Endometrium (tissue), 2 donors: ENCODE results near the gene KIAA0513.
"Not testable (repeated sequence)": the region's sequence is repeated elsewhere in the genome, so short reads cannot be mapped to it uniquely, and the experiment has no call there.

ENCODE experiments used
- FAIRE-seq: peaks from 2 replicates; lab custom pipeline; 2012; peaks lifted over from hg19 to GRCh38; lab: Jason Lieb, UNC
- donor health status: control.
- donor health status: control.

The KIAA0513 gene

DNA sequence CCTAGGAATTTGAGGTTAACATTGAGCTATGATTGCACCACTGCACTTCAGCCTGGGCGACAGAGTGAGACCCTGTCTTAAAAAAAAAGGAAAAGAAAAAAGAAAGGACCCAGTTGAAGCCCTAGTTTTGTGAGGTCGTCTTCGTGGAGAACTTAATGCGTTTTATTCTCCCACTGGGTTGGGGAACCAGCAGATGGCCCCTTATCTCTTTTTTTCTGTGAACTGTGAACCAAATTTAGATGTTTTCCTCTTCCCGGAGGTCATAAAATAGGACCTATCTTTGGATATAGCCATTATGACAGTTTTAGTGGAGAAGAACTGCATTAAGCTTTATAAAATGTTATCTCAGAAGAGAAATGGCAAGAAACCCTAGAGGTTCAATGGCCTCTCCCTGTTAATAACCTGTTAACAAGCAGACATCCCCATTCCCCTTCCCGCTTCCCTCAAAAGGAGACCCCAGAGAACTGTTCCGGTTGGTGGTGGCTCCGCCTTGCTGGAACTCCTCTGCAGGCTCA is 23.5 kb downstream of the KIAA0513 start:
- no peak for FAIRE-seq

DNA sequence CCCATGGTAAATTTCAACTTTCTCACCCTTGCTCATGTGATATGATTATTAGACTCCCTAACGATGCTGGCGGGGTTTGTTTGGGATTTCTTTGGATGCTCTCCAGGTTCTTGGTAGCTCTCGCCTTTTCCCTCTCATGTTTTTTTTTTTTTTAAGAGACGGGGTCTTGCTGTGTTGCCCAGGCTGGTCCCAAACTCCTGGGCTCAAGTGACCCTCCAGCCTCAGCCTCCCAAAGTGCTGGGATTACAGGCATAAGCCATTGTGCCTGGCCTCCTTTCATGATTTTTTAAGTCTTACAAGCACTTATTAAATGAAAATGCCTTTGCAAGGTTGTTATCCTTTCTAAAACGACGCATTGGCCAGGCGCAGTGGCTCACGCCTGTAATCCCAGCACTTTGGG is 24.1 kb downstream of the KIAA0513 start:
- no peak for FAIRE-seq

DNA sequence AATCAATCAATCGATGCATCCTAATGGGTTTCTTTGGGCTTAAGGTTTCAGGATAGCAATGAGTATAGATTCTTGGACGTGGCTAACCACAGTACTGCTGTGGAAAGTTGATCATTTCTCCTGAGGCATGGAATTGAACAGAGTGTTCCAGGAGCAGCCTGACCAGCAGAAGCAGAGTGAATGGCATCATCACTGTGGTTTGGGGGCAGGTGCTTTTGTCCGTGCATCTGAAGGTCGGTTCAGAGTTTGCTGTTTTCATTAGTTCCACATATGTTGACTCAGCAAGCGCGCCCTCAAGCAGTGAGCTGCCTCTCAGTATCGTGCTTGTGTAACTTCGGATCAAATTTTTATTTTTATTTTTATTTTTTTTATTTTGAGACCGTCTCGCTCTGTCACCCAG is 24.9 kb downstream of the KIAA0513 start:
- FAIRE-seq, result no peak

DNA sequence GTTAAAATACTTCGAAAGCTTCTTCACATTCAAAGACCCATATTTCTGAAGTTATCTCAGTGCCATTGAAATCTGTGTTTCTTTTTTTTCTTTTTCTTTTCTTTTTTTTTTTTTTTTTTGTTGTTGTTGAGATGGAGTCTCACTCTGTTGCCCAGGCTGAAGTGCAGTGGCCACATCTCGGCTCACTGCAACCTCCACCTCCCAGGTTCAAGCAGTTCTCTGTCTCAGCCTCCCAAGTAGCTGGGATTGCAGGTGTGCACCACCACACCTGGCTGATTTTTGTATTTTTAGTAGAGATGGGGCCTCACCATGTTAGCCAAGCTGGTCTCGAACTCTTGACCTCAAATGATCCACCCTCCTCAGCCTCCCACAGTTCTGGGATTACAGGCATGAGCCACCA is 26.7 kb downstream of the KIAA0513 start:
- FAIRE-seq, result not testable (repeated sequence)

DNA sequence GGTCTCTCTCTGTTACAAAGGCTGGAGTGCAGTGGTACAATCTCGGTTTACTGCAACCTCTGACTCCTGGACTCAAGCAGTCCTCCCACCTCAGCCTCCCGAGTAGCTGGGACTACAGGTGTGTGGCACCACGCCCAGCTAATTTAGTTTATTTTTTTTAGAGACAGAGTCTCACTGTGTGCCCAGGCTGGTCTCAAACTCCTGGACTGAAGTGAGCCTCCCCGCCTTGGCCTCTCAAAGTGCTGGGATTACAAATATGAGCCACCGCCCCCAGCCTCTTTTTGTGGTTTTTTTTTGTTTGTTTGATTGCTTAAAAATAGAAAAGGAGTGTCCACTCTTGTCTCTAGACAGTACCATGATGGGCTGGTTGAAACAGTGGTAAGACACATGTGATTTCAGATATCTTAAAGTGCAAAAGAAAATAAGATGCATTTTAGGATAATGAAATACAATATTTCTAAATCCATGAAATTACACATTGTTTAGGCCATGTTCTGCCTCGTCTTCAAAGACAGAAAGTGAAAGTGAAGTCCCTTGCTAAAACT is 27.4 kb downstream of the KIAA0513 start:
- FAIRE-seq, result no peak

DNA sequence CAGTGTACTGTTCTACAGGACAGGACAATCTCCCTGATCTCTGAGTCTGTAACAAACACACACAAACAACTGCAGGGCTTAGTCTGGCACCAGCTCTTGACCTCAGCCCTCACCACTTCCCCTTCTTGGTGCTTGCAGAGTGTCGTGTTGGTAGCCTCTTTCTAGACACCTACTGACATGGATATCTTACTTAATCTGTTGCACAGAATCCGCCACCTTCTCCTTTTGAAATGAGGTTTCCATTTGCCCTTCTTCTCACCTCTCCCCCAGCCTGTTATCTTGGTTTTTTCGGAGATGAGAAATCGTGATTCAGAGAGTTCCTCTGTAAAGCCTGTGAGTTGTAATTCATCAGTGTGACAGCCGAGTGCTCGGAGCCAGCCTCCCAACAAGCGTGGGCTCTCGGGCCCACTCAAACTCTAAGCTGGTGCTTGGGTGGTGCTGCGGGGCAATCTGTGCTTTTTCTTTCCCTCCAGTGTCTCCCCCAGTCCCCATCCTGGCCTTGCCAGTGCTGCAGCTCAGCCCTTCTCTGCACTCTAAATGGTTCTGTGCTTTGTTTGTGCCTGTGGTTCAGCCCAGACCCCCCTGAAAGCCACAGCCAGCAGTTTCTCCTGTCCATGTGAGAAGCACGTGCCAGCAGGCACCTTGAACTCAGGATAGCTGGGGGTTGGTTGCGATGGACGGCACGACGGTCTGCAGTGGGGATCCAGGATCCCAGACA is 28.1 kb downstream of the KIAA0513 start:
- no peak for FAIRE-seq

DNA sequence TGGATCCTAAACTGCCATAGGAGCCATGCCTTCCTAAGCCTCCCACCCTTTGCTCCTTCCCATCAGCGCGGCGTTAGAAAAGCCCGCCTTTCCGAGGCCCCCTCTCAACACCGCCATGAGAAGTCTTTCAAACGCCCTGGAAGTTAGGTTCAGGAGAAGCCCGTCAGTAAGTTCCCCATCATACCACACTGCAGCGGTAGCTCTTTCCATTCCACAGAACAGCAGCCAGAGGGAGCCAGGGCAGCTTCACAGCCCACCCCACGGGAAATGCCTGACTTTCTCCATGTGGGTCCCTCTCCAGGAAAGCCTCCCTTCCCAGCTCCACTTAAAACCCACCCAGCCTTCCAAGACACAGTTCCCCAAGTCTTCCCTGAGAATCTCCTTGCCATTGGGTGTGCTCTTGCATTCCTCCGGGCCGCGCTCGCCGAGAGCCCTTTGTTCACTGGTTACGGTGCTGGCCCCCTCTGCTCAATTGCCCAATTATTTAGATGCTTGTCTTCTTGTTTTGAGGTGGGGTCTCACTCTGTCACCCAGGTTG is 28.7 kb downstream of the KIAA0513 start:
- FAIRE-seq, result no peak

DNA sequence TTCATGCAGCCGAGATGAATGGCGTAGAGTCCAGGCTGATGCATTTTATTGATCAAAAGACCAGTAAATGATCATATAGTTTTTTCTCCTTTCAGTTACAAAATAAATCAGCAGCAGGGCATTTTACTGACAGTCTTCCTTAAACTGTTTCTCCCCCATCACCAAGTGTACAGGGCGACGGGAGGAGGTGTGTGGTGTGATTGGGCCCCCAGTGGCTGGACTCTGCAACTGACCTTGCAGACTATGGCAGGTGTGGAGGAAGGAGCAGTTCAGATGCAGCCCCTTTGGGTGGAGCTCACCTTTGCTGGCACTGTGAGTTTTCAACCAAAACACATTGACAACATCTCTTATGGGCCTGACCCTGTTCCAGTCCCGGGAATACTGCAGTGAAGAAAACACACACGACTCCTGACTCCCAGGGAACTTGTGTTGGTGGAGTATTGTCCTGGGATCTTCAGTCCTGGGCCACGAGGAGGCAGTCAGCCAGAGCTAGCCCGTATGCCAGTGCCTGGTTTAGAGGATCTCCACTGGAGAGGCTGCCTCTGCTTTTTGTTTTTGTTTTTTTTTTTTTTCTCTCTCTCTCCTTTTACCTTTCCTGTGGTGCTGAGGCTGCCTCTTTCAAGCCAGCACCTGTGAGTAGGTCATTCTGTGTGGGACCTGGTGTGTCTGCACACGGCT is 29.8 kb downstream of the KIAA0513 start:
- no peak for FAIRE-seq

DNA sequence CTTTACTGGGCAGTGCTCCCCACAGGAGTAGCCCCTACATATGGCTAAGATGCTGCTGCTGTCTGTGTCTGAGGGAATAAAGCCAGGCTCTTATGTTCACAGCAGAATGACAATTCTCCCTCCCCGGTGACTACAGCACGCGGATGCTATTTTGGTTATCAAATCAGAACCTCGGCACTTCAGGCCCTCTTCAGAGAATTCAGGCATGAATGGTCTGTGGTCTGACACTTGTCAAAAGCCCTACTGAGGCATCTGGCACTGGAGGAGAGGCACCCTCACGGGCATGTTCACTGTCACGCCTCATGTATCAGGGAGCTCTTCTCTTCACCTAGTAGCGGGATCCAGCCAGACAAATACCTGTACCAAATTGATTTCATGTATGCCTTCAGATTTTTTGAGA is 30.4 kb downstream of the KIAA0513 start:
- no peak for FAIRE-seq

DNA sequence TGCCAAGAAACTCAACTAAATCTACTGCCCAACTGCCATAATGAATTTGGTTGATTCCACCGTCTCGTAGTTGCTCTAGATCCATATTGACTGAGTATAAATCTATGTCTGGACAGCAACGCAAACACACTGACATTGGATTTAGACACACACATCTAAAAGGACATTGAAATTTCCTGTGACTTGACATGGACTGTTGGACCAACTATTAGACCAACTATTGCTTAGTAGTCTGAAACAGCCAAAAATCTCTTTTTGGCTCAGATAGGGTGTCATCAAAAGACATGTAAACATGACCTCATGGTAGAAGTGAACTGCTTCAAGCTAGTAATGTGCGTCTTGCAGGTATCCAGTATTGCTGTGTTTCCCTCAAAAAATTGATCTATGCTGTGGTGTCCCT is 31.3 kb downstream of the KIAA0513 start:
- FAIRE-seq, result no peak

DNA sequence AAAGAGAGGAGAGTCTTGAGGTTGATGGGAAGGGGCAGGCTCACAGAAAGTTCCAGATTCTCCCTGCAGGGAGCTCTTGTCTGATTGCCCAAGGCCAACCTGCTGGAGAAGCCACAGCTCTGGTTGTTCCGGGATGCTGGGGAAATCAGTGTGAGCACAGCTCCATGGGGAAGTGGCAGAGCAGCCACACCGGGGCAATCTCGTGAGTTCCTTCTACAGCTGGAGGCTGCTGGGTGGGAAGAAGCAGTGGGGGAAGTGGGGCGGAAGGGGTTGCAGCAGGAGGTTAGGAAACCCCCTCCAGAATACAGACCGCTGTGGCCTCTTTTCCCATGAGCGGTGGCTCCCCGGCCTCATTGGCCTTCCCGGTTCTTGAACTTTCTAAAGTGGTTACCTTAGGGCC is 34.0 kb downstream of the KIAA0513 start:
- no peak for FAIRE-seq

DNA sequence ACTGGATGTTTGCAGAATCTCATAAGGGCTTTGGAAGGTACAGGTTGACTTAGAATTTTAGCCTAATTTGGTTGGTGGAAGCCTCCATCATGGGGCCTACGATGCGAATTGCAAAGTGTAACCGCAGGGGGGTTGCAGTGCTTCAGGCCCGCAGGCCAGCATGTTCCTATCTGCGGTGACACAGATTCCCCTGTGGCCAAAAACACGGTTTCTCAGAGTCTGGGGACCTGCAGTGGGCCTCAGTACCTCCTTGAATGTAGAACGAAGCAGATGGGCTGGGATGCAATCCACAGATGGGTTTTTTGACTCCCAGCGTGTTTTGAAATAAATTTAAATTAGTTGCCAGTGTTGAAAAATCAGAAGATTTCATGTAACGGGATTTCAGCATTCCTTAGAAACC is 34.7 kb downstream of the KIAA0513 start:
- FAIRE-seq, result no peak

DNA sequence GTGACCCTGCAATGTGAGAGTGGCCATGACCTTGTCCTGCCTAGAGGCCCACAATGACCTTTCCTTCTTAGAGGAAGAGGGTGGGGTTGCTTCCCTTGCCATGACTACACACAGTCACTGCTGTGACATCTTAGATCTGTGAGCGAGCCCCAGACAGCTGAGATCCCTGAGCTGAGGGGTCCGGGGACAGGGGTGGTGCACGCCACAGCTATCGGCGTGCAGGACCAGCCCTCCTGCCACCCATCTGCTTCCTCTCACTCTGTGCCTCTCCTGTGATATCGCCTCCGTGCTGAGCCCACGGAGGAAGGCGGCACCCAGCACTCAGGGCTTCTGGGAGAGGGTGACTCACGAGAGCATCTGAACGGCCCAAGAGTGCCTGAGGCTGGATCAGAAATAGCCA is 35.2 kb downstream of the KIAA0513 start:
- no peak for FAIRE-seq

DNA sequence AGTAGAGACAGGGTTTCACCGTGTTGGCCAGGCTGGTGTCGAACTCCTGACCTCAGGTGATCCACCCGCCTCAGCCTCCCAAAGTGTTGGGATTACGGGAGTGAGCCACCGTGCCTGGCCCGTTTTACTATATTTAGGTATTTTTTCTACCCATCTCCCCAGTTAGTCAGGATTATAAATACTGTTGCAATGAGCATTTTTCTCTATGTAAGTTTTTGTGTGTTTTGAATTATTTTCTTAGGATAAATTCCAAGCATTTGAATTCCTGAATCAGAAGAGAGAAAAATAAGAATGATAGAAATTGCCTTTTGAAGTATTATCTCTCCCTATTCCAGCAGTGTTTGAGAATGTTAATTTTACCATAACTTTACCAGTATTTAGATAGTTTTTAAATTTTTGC is 36.6 kb downstream of the KIAA0513 start:
- no peak for FAIRE-seq

DNA sequence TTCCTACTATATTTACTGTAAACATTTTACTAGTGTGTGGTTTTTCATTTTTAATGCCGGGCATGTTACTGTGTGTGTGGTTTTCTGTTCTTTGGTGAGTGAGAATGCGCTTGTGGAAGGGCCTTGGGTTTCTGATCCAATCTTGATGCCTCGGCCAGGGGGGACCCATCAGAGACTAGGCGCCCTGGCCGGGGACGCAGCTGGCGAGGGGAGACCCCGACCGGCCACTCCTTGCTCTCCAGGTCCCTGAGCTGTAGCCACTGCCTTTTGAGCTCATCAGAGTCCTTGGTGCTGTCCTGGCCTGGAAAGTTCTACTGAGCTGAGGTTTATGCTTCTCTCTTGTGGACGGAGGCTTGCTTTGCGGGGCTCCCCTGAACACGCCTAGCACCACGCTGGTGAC is 37.5 kb downstream of the KIAA0513 start:
- FAIRE-seq, result no peak

DNA sequence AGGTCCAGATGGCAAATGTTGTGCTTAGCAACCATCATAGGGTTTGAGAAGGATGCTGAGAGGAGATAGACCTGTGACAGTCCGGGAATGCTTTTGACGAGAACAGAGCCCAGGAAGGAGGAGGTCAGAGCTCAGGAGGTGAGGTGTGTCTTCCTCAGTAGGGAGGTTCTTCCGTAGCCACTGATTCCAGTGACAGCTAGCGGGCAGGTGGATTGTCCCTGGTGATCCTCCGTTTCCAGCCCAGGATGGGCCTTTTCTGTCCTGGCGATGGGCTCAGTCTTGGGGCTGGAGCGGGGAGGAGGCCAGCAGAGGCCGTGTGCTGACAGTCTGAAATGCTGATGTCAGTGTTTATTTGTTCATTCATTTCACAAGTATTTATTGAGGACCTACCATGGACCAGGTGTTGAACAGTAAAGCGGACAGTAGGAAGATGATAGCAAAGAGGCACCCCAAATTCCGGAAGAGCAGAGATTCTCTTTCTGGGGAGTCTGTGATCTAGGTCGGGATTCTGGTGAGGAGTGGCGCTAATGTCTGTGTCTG is 38.8 kb downstream of the KIAA0513 start:
- no peak for FAIRE-seq

DNA sequence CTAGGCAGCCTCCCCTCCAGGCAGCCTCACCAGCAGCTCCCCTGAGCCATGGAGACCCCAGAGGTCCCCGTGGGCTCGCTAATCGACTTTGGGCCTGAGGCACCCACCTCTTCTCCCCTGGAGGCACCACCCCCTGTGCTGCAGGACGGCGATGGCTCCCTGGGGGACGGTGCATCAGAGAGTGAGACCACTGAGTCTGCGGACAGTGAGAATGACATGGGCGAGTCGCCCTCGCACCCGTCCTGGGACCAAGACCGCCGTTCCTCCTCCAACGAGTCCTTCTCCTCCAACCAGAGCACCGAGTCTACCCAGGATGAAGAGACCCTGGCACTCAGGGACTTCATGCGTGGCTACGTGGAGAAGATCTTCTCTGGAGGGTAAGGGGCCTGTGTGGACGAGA is 39.4 kb downstream of the KIAA0513 start:
- FAIRE-seq, result no peak

DNA sequence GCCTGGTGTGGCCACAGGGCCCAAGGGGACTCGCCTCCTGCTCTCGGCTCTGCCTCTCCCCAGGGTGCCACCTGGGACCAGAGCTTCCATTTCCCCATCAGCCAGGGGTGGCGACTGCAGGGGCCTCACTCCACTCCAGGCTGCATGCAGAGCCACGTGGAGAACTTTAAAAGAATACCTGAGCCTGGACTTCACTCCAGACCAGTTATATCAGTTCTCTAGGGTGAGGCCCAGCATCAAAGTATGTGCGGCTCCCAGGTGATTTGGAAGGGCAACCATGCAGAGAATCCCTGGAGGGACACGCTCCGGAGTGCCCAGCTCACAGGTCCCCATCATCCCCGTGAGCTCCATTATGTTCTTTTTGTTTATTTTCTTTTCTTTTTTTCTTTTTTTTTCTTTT is 39.8 kb downstream of the KIAA0513 start:
- no peak for FAIRE-seq

DNA sequence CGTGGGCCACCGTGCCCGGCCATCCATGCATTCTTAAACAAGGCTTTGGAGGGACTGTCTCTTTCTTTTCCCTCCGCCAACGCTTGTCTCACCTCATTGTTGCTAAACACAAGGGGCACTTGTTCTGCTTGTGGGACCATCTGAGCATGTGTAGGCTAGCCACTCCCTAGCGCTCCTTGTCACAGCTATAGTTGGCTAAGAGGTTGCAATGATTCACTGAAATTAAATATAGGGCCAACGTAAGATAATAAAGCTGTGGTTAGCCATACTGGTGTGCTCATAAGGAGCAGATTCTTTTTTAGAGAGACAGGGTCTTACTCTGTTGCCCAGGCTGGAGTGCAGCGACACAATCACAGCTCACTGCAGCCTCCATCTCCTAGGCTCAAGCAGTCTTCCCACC is 41.2 kb downstream of the KIAA0513 start:
- no peak for FAIRE-seq

DNA sequence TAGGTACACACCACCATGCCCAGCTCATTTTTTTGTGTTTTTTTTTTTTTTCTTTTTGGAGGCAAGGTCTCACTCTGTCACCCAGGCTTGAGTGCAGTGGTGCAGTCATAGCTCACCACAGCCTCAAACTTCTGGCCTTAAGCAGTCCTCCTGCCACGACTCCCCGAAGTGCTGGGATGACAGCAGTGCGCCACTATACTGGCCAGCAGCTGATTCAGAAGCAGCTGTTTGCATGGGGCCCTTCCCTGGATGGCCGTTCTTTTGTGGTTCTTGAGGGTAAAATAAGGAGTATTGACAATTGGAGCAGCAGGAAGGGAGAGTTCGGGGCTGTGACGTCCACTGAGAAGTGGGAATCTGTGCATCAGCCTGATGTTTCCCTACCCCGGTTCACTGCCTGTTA is 41.6 kb downstream of the KIAA0513 start:
- no peak for FAIRE-seq

DNA sequence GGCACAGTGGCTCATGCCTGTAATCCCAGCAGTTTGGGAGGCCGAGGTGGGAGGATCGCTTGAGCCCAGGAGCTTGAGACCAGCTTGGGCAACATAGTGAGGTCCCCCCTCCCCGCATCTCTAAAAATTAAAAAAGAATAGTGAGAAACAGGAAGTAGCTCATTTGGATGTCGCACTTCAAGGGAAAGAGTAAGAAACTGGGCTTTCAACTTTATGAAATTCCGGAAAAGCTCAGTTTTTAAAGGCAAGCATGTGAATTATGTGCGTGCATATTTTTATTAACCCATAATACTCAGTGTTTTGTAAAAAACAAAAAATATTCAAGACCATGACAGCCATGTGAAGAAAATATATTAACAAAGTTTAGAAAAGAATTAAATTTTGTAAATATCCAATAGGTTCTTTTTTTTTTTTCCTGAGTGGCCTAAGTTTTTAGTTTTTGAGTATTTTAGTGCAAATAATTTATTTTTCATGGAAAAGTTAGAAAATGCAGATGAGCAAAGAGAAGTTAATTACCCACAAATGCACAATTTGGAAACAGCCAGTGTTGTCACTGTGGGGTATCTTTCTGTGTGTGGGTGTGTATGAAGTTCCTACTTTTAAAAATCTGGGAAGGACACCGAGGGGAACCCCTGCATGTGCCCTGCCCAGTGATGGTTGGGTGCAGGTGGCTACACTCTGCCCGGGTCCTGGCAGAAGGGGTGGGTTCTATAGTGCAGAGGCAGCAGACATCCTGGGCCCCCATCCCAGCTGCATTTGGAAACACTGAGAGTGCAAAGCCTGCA is 44.7 kb downstream of the KIAA0513 start:
- no peak for FAIRE-seq

DNA sequence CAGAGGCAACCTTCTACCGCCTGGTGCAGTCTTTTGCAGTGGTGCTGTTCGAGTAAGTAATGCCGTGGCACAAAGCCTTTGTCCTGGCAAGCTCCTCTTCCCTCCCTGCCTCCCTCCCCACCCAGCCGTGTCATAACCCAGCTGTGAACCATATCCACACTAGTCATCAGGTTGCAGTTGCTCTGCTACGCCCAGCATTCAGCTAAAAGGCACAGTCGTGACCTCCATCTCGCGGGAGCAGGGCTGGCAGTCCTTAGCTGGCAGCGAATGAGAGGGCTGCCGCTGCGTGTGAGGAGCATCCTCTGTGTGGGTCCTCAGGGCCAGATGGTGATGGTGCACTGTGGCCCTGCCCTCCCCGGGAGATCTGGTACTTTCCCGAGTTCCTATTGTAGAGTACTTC is 45.4 kb downstream of the KIAA0513 start:
- no peak for FAIRE-seq
